CMK (cell line): Measurements from ENCODE around the gene PPP2R1B.

Source experiments
- DNase-seq: peaks from one replicate; pipeline ENCODE4 v3.0.0-alpha.2; 2010; ENCODE audit warnings: low read depth

The PPP2R1B gene

GRCh38 chr11:111691741-111692140, 74.4 kb downstream of the PPP2R1B start:
- DNase-seq, result no peak

- DNase-seq, result no peak
Measured at GRCh38 chr11:111691176-111691575, 75.0 kb downstream of the PPP2R1B start.

GRCh38 chr11:111688013-111688412, 78.2 kb downstream of the PPP2R1B start:
- no peak for DNase-seq

GRCh38 chr11:111684251-111684650, 81.9 kb downstream of the PPP2R1B start:
- DNase-seq, result no peak

GRCh38 chr11:111683806-111684205, 82.4 kb downstream of the PPP2R1B start:
- DNase-seq, result no peak

GRCh38 chr11:111680486-111681175, 85.6 kb downstream of the PPP2R1B start:
- DNase-seq, result no peak
